GM12873 (cell line): ENCODE results near the gene NLRC5.

Experiments used
- CTCF ChIP-seq: IDR thresholded peaks from 2 replicates; pipeline ENCODE4 v1.5.1; 2012; ENCODE audit warnings: low read depth, mild to moderate bottlenecking, moderate library complexity, low read length, control low read depth; ENCODE audit not compliant: insufficient read depth; ENCODE audit errors: missing control alignments

NLRC5 gene

DNA sequence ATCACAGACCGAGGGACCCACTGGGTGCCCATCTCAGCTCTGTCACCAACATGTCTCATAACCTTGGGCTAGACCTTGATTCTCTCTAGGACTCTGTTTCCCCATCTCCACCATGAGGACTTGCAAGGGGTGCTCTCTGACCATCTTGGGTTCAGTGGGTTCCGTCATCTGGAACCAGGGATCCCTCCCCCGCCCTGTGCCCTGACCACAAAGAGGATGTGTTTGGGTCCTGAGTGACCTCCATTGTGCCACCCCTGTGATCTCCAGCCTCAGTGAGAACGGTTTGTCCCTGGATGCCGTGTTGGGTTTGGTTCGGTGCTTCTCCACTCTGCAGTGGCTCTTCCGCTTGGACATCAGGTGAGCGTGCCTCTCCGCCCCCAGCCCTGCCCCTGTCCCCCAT lies 53.9 kb downstream of the NLRC5 start:
- TF ChIP-seq CTCF = no peak

DNA sequence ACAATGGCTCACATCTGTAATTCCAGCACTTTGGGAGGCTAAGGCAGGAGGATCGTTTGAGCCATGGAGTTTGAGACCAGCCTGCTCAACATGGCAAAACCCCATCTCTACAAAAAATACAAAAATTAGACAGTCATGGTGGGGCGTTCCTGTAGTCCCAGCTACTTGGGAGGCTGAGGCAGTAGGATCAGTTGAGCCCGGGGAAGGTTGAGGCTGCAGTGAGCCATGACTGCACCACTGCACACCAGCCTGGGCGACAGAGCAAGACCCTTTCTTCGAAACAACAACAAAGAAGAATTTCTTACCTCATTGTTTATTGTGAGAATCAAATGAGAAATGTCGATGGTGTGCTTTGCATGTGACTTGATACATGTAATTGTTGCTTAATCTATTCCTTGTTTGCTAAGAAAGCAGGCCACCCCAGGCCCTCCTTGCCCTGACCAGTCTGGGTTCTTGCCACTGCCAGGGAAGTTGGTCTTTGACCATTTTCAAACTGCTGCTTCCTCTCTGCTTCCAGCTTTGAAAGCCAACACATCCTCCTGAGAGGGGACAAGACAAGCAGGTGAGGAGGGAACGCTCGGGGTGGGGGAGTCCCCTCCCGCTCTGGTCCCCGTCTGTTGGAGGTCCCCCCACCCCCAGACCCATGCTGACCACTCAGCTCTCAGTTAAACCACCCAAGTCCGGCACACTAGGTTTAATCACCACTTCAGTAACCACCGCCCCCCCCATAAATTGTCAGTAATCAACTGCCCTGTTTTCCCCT lies 55.8 kb downstream of the NLRC5 start:
- TF ChIP-seq CTCF = no peak

DNA sequence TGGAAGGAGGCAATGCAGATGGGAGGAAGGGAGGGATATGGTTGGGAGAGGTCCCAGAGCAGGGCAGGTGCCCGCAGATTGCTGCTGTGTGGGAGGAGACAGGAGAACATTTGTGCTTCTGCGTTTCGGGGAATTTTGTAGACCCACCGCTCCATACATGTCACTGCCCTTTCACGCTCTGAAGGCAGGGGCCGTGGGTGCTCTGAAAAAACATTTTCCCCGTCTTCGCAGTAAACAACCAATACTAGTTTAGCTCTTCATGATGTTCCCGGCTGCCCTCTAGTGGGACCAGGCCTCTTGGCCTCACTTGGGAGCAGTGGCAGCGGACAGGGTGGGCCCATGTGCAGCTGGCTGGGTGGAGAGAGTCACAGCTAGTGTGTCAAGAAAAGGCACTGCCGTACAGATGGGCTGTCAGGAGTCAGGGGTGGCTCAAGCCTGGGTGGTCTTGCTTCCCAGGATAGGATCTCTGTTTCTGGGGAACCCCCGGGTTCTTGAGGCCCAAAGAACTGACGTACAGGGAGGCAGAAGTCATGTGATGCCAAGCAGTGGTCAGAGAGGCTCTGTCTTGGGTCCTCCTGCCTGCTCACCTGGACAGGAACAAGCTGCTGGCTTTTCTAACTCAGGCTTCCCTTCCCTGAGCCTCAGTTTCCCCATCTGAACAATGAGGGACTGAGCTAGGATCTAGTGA lies 56.5 kb downstream of the NLRC5 start:
- peak; percentile 84 for TF ChIP-seq CTCF

DNA sequence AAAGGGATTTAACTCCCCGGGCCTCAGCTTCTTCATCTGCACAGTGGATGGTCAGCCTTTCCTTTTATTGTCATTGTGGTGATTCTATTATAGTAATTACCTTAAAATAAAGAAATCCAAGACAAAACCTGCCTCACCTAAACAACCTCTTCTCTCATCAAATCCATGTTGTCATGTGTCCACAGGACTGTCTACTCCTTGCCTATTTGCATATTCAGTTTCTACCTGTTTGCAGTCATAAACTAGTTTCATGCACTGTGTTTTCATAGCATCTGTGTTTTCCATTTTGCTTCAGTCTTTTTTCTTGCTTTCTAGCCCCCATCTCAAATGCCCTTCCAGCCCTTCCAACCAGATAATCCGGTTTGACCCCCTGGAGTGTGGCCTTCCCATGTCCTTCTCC lies 58.7 kb downstream of the NLRC5 start:
- no peak for TF ChIP-seq CTCF

DNA sequence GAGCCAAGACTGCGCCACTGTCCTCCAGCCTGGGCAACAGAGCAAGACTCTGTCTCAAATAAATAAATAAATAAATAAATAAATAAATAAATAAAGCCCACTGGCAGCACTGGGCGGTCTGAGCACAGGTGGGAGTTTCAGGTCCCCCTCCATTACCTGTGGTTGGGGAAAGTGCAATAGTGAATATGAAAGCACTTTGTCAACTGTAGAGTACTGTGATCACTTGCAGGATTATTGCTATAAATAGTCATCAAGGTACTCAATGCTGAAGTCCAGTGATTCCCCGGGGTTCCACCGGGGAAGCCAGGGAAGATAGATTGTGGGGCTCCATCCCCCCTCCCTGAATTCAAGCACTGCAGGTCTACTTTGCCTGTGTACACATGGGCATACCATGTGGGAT lies 60.3 kb downstream of the NLRC5 start:
- no peak for TF ChIP-seq CTCF

DNA sequence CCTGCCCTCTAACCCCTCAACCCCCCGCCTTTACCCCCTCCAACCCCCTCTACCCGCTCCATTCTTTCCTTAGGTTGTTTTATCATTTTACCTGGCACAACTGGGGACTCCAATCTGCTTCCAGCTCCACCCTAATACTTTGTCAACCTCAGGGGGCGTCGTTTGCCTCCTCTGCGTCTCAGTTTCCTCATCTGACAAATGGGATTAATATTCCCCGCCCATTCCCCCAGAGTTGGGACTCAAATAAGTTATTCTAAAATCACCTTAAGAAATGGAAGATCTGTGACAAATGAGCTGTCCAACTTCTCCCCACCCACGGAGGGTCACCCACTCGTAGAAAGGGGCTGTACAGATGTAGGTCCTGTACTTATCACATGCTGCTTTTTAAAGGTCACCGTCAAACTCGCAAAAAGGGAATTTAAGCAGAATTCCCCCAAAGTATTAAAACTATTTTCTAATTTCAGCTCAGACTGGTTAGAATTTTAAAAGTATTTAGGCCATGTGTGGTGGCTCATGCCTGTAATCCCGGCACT lies 62.4 kb downstream of the NLRC5 start:
- TF ChIP-seq CTCF = no peak

DNA sequence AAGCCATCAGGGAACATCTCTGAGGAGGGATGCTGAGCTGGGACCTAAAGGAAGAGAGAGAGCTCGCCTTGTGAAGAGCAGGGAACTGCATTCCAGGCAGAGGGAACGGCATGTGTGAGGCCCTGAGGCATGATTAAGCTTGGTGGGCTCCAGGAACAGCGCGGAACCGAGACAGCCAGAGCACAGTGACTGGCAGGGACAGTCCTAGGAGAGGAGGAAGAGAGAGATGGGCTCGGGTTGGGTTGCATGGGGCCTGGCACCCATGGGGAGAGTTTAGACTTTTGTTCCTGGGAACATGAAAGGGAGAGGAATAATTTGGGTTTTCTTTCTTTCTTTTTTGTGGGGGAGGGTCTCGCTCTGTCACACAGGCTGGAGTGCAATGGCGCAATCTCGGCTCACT lies 63.8 kb downstream of the NLRC5 start:
- no peak for TF ChIP-seq CTCF
